ENCODE results near the gene SLC43A3.

The SLC43A3 gene

DNA sequence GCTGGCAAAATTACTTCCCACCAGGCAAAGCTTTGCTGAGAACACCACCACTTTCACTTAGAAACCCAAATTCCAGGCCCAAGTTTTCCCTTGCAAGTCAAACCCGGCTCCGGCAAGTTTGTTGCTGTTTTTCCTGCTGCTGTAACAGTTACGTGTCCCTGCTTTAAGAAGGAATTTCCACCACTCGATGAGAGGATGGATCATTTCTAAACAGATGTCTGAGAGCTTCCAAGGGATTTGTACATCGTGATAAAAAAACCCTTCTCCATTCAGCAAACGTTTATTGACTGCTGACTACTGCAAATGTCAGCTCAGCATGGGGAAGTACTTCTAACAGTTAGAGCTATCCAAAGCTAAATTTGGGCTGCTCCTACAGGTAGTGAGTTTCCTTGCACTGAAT, 69.1 kb downstream of the SLC43A3 start:
- no peak for DNase-seq (ENCODE audit: low read depth in 2 of 2)

DNA sequence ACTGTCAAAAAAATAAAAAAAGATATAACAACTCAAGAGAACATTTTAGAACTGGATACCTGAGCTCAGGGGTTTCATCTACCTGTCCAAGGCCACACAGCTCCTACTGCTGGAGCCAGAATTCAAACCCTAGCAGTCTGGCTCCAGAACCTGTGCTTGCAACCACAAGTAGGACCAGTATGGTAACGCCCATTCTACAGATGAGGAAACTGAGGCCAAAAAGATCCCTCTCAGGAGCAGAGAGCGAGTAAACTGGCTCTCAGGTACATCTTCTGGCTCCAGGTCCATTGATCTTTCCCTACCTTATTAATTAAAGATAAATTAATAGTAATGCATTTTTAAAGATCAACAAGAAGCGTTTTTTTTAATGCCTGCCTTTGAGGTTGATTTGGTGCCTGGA, 69.6 kb downstream of the SLC43A3 start:
- DNase-seq (ENCODE audit: low read depth in 2 of 2): no peak

Data from activated CD8-positive, alpha-beta memory T cell treated with anti-CD3 and anti-CD28 coated beads for 4 hours (primary cell).